Stimulated activated effector memory CD8-positive, alpha-beta T cell treated with anti-CD3 and anti-CD28 coated beads, Interleukin-12 subunit alpha, Interleukin-12 subunit beta, amount 100 ng/mL, for 72 hours (primary cell): ENCODE data around the gene TCFL5.
A peak's percentile ranks its signal among the peaks of the same experiment; 100 is the strongest.

Source experiments
- ATAC-seq: fragments of 150-1000 bp; cut with Tn5 transposase; 2 replicates; pipeline ENCODE4 v1.10.0; 2021
- DNase-seq, 2 donors: peaks; one replicate each; pipeline ENCODE4 v3.0.0; 2021 to 2022; ENCODE audit warnings: low spot score in 2 of 2
- H3K27ac Mint-ChIP-seq: one replicate; pipeline ENCODE4 v1.8.0; 2022; ENCODE audit warnings: mild to moderate bottlenecking, mixed read lengths
- H3K36me3 Mint-ChIP-seq: one replicate; pipeline ENCODE4 v1.8.0; 2022; ENCODE audit warnings: mild to moderate bottlenecking, mixed read lengths
- H3K4me1 Mint-ChIP-seq: one replicate; pipeline ENCODE4 v1.8.0; 2022; ENCODE audit warnings: mixed read lengths
- H3K4me3 Mint-ChIP-seq: one replicate; pipeline ENCODE4 v1.8.0; 2022; ENCODE audit warnings: mild to moderate bottlenecking, mixed read lengths
- H3K9me3 Mint-ChIP-seq: one replicate; pipeline ENCODE4 v1.8.0; 2022; ENCODE audit warnings: mixed read lengths

Gene TCFL5

DNA sequence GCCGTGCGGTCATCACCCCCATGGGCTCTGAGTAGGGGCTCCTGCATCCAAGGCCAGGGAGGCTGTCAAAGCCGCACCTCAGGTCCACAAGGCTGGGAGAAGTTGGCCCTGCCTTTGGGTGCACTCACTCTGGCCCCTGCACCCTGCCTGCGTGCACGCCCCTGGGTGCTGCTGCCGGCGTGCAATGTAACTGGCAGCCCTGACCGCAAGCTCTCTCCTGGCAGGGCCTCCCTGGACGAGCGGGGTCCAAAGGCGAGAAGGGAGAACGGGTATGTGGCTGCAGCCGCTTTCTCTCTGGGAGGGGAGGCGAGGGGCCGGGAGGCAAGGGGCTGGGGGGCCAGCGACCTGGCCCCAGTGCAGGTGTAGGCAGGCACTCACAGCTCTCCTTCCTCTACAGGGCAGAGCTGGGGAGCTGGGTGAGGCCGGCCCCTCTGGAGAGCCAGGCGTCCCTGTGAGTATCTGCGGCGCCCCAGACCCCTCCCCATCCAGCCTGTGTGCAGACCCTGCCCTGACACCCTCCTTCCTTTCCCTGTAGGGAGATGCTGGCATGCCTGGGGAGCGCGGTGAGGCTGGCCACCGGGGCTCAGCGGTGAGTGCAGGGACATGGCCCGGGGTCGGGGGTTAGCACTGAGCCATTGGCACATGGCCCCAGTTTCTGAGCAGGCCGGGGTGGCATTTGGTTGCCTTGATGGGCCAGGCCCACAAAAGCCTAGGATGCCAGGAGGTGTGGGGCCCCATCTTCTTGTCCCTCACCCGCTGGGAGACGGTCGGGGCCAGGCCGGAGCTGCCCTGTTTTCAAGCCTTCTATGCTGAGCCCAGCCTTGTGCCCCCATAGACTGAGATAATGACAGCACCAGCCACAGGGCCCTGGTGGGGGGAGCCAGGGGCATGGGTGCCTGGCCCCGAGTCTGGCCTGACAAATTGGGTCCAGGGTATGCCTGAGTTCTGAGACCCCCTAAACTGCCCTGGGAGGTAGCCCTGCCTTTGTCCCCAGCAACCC is 32.1 kb downstream of the TCFL5 start:
- no peaks in the 10 kb centered on the region for H3K9me3 Mint-ChIP-seq
- DNase-seq (no peak), ATAC-seq (no peak)
- H3K4me3 Mint-ChIP-seq: no peak overlapping the region
- no peak overlapping the region for H3K27ac Mint-ChIP-seq
- H3K4me1 Mint-ChIP-seq: no peaks in the 10 kb centered on the region
- H3K36me3 Mint-ChIP-seq: no peaks in the 10 kb centered on the region

DNA sequence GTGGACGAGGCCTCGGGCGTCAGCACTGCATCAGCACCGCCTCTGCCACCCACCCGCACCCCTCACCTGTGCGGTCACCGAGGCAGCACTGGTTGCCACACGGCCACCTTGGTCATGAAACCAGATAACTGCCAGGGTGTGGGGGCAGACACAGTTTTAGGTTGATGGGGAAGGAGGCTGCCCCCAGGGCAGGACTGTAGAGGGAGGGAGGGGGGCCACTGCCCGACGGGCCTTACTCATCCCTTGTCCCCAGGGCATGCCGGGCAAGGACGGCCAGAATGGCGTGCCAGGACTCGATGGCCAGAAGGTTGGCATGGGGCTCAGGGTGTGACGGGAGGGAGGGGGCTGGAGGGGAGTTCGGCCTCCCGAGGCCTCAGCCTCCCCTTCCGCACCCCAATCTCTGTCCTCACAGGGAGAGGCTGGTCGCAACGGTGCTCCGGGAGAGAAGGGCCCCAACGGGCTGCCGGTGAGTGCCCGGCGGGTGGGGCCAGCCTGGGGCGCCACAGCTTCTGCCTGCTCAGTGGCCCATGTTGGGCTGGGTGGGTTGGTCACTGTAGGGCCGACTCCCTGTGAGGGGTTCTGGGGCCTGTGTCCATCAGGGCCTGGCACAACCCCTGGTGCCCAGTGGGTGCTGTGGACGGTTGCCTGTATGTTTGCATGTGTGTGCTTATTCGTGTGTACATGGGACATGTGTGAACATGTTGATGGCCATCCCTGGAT is 33.0 kb downstream of the TCFL5 start:
- no peaks in the 10 kb centered on the region for H3K36me3 Mint-ChIP-seq
- no peak overlapping the region for H3K27ac Mint-ChIP-seq
- no peaks in the 10 kb centered on the region for H3K9me3 Mint-ChIP-seq
- ATAC-seq (no peak), DNase-seq (no peak)
- no peaks in the 10 kb centered on the region for H3K4me1 Mint-ChIP-seq
- H3K4me3 Mint-ChIP-seq: no peak overlapping the region

DNA sequence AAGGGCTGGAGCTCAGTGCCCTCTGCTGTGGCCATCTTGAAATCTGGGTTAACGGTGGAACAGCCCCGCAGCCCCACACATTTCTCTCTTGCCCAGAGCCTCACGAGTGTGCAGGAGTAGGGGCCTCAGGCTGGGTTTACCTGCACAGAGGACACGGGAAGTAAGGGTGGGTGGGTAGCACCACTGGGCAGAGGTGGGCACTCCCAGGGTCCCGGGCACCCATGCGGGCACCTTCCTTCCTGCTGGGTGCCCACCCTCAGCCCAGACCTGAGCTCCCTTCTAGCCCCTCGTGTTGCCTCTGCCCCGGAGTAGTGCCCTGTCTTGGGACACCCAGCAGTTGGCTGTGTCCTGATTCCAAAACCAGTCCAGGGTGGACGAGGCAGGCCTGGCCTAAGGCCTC is 33.6 kb downstream of the TCFL5 start:
- no peak for DNase-seq
- no peak for ATAC-seq
- no peak overlapping the region for H3K4me3 Mint-ChIP-seq
- no peaks in the 10 kb centered on the region for H3K36me3 Mint-ChIP-seq
- no peaks in the 10 kb centered on the region for H3K9me3 Mint-ChIP-seq
- no peak overlapping the region for H3K27ac Mint-ChIP-seq
- H3K4me1 Mint-ChIP-seq: no peaks in the 10 kb centered on the region

DNA sequence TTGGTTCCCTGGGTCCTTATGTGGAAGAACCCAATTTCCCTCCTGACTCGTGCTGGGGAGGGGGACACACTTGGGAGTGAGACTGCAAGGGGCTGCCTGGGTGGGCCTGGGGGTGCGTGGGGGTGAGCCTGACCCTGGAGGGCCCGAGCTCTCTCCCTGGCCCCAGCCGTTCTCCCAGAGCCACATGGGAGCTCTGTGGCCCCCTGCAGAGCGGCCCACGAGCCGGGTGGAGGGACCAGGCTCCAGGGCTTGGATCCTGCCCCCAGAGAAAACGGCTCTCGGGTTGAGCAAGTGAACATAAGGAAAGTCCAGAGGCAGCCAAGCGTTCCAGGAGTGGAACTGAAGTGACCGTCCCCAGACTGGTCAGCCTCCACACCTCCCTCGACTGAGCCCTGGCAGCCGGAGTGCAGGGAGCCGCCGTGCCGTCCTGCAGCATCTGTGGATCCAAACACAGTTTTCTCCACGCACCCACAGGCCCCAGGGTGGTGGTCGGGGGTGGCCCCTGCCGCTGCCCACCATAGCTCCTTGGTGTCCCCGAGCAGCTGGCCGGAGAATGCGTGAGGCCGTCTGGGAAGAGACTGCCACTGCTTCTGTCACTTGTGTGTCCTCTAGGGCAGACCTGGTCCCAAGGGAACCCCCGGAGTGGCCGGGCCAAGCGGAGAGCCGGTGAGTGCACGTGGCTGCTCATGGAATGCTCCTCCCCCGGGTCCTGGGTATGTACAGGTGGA is 34.1 kb downstream of the TCFL5 start:
- ATAC-seq (no peak), DNase-seq (no peak)
- H3K27ac Mint-ChIP-seq: no peak overlapping the region
- no peaks in the 10 kb centered on the region for H3K4me1 Mint-ChIP-seq
- no peak overlapping the region for H3K4me3 Mint-ChIP-seq
- no peaks in the 10 kb centered on the region for H3K9me3 Mint-ChIP-seq
- H3K36me3 Mint-ChIP-seq: no peaks in the 10 kb centered on the region

DNA sequence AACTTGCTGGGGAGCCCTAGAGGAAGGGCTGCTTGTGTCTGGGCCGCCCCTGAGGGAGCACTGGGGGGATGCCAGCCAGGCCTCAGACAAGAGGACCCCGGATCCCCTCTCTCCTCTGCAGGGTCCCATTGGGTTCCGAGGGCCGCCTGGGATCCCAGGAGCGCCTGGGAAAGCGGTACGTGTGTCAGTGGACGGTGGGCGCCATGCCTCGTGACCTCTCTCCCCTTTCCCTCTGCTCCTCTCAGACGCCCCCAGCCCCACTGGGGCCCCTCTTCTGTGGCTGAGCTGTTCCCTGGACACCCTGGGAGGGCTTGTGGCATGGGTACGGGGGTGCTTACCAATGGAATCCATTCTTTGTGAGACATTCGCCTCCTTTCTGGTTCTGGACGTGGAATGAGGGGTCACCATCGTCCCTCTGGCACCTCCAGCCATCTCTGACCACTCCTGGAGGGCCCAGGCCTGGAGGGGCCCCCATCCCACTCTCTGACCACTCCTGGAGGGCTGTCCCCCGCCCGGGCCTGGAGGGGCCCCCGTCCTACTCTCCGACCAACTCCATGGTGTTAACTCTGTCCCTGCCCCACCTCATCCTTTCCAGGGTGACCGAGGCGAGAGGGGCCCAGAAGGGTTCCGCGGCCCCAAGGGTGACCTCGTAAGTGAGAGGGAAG is 34.8 kb downstream of the TCFL5 start:
- no peak overlapping the region for H3K4me3 Mint-ChIP-seq
- ATAC-seq: no peak
- H3K36me3 Mint-ChIP-seq: no peaks in the 10 kb centered on the region
- DNase-seq: no peak
- H3K9me3 Mint-ChIP-seq: no peaks in the 10 kb centered on the region
- no peak overlapping the region for H3K27ac Mint-ChIP-seq
- no peaks in the 10 kb centered on the region for H3K4me1 Mint-ChIP-seq

DNA sequence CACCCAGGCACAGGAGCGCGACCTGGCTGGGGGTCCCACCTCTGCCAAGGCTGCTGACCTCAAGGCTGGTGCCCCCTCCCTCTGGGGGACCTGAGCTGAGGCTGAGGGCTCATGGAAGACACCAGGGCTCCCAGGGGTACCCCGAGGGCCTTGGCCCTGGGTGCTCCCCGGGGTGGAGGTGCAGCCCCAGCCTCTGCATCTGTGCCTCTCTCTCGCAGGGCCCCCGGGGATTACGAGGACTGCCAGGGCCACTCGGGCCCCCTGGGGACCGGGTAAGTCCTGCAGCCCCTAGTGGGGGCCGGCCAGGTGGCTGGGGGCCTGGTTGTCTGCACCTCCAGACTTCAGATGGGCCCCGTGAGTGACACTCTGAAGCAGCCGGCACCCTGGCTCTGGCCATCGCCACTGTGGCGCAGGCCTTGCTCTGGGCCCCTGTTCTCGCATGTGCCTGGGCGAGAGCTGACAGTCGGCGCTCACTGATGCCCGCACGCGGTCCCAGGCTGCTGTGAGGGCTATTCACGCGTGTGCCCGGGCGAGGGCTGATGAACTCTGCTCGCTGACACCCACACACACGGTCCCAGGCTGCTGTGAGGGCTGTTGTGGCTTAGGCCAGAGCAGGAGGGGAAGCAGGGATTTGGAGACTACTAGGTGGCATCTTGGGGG is 35.5 kb downstream of the TCFL5 start:
- ATAC-seq: no peak
- no peak overlapping the region for H3K27ac Mint-ChIP-seq
- H3K4me3 Mint-ChIP-seq: no peak overlapping the region
- no peak for DNase-seq
- H3K9me3 Mint-ChIP-seq: no peaks in the 10 kb centered on the region
- no peaks in the 10 kb centered on the region for H3K4me1 Mint-ChIP-seq
- no peaks in the 10 kb centered on the region for H3K36me3 Mint-ChIP-seq

DNA sequence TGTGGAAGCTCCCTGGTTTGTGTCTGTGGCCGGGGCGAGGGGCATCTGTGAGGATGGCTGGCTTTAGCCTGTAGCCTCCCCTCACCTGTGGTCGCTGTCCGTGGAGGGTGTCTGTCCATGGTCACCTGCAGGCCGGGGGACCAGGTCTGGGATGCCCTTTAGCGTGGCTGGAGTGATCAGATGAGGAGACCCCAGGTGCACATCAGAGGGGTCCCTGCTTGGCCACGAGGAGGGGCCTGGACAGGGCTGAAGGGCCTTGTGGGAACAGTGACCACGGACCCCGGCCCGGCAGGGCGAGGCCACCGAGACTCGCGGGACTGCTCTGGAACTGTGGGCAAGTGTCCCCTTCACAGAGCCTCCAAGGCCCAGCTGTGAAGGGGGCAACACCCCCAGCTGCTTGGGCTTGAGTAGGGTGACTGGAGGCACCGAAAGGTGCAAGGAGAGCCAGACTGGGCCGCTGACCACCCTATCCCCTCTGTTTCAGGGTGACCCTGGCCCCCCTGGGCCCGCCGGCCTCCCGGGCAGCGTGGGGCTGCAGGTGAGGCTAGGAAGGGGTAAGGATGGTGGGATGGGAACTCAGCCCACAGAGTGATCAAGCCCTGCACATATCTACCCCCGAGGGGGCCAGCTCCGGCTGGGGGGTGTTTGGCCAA is 36.2 kb downstream of the TCFL5 start:
- ATAC-seq (no peak), DNase-seq (peak in 1 of 2 donors; percentile 49)
- Mint-ChIP-seq H3K4me3 (no peak overlapping the region), H3K9me3 (no peaks in the 10 kb centered on the region), H3K36me3 (no peaks in the 10 kb centered on the region), H3K27ac (no peak overlapping the region), H3K4me1 (no peaks in the 10 kb centered on the region)

DNA sequence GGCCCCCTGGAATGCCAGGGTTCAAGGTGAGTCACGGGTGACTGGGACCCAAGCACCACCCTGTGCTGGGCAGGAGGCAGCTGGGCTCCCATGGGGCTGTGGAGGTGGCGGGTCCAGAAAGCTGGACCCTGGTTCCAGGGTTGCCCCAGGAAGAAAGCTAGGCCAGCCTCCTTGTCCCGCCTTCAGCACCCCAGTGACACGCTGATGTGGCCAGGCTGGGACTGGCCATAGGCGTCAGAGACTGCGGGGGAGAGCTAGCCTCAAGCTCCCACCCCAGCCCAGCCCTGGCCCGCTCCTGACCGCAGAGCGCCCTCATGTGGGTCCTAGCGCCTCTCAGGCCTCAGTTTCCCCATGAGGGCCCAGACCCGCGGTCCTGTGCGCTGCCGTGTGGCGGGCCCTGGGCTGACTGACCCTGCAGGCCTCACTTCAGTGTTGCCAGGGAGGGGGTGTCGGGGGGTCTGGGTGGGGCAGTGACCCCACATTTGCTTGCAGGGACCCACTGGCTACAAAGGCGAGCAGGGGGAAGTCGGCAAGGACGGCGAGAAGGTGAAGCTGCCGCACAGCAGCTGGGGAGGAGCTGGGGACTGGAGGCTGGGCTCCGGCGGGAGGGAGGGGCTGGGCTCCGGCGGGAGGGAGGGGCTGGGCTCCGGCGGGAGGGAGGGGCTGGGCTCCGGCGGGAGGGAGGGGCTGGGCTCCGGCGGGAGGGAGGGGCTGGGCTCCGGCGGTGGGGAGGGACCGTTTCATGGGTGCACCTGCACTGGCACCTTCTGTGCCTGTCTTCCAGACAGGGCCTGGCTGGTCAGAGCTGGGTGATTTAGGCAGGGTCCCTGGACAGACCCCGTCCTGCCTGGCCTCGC is 36.9 kb downstream of the TCFL5 start:
- DNase-seq: no peak
- Mint-ChIP-seq H3K27ac (no peak overlapping the region), H3K36me3 (no peaks in the 10 kb centered on the region), H3K9me3 (no peaks in the 10 kb centered on the region), H3K4me1 (no peaks in the 10 kb centered on the region), H3K4me3 (no peak overlapping the region)
- no peak for ATAC-seq

DNA sequence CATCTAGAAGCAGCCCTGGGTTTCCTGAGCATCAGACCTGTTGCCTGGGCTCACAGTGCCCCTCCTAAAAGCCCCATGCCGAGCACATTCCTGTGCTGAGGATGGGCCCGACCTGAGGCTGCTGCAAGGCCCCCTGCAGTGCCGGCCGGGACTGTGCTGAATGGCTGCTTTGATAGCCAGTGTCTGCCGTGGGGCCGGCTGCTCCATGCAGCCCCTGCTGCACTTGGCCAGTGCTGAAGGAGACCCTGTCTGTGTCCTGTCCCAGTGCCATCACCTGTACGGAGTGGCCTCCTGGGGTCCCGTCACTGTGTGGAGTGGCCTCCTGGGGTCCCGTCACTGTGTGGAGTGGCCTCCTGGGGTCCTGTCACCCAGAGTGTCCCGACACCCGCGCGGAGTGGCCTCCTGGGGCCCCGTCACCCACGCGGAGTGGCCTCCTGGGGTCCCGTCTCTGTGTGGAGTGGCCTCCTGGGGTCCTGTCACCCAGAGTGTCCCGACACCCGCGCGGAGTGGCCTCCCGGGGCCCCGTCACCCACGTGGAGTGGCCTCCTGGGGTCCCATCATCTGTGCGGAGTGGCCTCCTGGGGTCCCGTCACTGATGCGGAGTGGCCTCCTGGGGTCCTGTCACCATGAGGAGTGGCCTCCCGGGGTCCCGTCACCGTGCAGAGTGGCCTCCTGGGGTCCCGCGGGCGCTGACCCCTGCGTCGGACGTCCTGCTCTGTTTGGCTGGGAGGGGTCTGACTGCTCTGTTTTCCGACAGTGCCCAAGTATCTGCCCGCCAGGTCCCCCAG is 37.7 kb downstream of the TCFL5 start:
- H3K9me3 Mint-ChIP-seq: no peaks in the 10 kb centered on the region
- H3K36me3 Mint-ChIP-seq: no peaks in the 10 kb centered on the region
- no peak overlapping the region for H3K27ac Mint-ChIP-seq
- no peaks in the 10 kb centered on the region for H3K4me1 Mint-ChIP-seq
- H3K4me3 Mint-ChIP-seq: no peak overlapping the region
- no peak for ATAC-seq
- DNase-seq: peak in 1 of 2 donors; percentile 52

DNA sequence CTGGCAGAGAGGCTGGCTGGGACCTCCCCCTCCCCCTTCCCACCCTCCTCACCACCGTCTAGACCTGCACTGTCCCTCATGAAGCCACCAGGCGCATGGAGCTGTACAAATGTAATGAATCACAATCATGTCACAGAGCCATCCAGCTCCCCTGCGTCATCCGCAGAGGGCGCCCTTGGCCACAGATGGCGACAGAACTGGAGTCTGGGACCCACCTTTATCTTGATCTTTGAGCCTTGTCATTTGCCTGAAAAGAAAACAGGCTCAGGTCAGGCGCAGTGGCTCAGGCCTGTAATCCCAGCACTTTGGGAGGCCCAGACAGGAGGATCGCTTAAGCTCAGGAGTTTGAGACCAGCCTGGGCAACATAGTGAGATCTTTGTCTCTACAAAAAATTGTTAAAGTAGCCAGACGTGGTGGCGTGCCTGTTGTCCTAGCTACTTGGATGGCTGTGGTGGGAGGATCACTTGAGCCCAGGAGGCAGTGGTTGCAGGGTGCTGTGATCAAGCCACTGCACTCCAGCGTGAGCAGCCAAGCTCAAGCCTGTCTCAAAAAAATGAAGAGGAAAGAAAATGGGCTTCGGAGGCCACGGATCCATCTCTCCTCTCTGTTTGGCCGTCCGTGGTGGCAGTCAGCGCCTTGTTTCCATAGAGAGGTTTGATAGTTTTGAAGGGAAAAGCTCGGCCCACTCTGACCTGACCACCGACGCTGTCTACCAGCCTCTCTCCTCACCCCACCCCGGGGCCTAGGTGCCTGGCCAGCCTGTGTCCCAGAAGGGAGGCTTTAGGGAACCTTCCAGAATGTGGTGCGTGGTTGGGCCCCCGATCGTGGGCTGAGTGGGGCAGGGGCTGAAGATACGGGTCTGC is 38.6 kb downstream of the TCFL5 start:
- Mint-ChIP-seq H3K4me3 (no peak overlapping the region), H3K4me1 (no peaks in the 10 kb centered on the region), H3K36me3 (no peaks in the 10 kb centered on the region), H3K27ac (no peak overlapping the region), H3K9me3 (no peaks in the 10 kb centered on the region)
- ATAC-seq (peak; percentile 77), DNase-seq (peak in 1 of 2 donors; percentile 62)

DNA sequence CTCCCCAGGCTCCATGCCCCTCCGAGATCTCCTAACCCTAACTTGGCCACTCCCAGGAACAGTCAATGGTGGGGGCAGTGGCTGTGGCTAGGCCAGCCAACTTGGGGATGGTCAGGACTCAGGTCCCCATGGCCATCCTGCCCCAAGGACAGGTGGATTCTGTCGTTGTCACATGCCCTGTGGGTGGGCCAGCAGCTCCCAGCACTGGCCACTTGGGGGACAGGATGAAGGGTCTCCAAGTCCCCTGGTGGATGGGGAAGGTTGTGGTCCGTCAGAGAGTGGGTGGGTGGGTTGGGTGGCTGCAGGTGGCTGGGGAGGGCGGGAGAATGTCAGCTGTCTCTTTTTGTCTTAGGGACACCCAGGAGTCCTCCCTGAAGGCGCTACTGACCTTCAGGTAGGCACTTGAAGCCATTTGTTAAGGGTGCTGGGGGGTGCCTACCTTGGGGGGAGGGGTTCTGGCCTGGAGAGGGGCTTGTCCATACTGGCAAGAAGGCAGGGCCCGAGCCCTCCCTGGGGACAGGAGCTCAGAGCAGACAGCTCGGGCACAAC is 39.3 kb downstream of the TCFL5 start:
- H3K4me1 Mint-ChIP-seq: no peaks in the 10 kb centered on the region
- no peaks in the 10 kb centered on the region for H3K36me3 Mint-ChIP-seq
- H3K4me3 Mint-ChIP-seq: no peak overlapping the region
- no peak for ATAC-seq
- H3K9me3 Mint-ChIP-seq: no peaks in the 10 kb centered on the region
- DNase-seq: no peak
- no peak overlapping the region for H3K27ac Mint-ChIP-seq

DNA sequence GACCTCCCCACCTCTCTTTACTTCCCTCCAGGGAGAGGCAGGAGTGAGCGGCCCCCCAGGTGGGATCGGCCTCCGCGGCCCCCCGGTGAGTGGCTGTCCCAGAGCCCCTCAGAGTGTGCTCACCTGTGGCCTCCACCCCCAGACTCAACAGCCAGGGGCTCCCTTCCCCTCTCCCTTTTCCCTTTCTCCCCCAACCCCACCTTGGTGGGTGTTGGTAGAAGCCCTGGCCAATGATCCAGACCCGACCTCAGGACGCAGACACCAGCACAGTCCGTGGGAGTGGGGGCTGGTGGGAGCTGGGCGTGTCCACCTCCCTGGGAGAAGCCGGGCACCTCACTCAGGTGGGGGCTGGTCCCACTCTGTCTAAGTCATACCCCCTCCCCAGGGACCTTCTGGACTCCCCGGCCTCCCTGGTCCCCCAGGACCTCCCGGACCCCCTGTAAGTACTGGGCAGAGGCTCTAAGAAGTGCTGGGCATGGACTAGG is 39.9 kb downstream of the TCFL5 start:
- no peak overlapping the region for H3K27ac Mint-ChIP-seq
- H3K36me3 Mint-ChIP-seq: no peaks in the 10 kb centered on the region
- H3K4me1 Mint-ChIP-seq: no peaks in the 10 kb centered on the region
- ATAC-seq (no peak), DNase-seq (no peak)
- H3K4me3 Mint-ChIP-seq: no peak overlapping the region
- H3K9me3 Mint-ChIP-seq: no peaks in the 10 kb centered on the region
